Loucy (cell line): ENCODE data around the gene LOXHD1.

Source experiments
- H2AFZ ChIP-seq: fragments of 200-600 bp; sonication (generic); 2 replicates; pipeline ENCODE4 v1.6.0; 2016; ENCODE audit warnings: antibody characterized with exemption, mild to moderate bottlenecking, low read length, moderate library complexity
- H3F3A ChIP-seq: fragments of 200-600 bp; 2 replicates; pipeline ENCODE4 v1.6.0; 2016; ENCODE audit warnings: antibody characterized with exemption, low read depth, mild to moderate bottlenecking
- H3K27me3 ChIP-seq: fragments of 200-600 bp; sonication (generic); 2 replicates; pipeline ENCODE4 v1.6.1; 2014; ENCODE audit warnings: low read length, mild to moderate bottlenecking; ENCODE audit not compliant: insufficient read depth, poor library complexity, severe bottlenecking
- H3K36me3 ChIP-seq: fragments of 200-600 bp; sonication (generic); 2 replicates; pipeline ENCODE4 v1.6.1; 2016; ENCODE audit warnings: low read length; ENCODE audit not compliant: insufficient read depth
- H3K4me1 ChIP-seq: fragments of 200-600 bp; sonication (generic); 2 replicates; pipeline ENCODE4 v1.5.1; 2014; ENCODE audit warnings: low read length, mild to moderate bottlenecking; ENCODE audit not compliant: insufficient read depth, poor library complexity, severe bottlenecking
- H3K4me2 ChIP-seq: fragments of 200-600 bp; sonication (generic); 2 replicates; pipeline ENCODE4 v1.6.0; 2014; ENCODE audit warnings: antibody characterized with exemption, low read length, low read depth, mild to moderate bottlenecking; ENCODE audit not compliant: poor library complexity, severe bottlenecking
- H3K4me3 ChIP-seq: fragments of 200-600 bp; sonication (generic); 2 replicates; pipeline ENCODE4 v1.5.1; 2014; ENCODE audit warnings: low read length, mild to moderate bottlenecking, mixed read lengths; ENCODE audit not compliant: poor library complexity, severe bottlenecking
- H3K79me2 ChIP-seq: fragments of 200-600 bp; sonication (generic); 2 replicates; pipeline ENCODE4 v1.6.1; 2014; ENCODE audit warnings: low read length; ENCODE audit not compliant: insufficient read depth
- H3K9ac ChIP-seq: fragments of 200-600 bp; sonication (generic); 2 replicates; pipeline ENCODE4 v1.6.0; 2014; ENCODE audit warnings: mild to moderate bottlenecking, low read depth, low read length, moderate library complexity; ENCODE audit not compliant: poor library complexity, severe bottlenecking
- H3K9me2 ChIP-seq: fragments of 200-600 bp; sonication (generic); replicated peaks from 2 replicates; pipeline ENCODE4 v1.6.1; 2016; ENCODE audit warnings: low read depth, low read length, mixed read lengths
- H3K9me3 ChIP-seq: fragments of 200-600 bp; sonication (generic); 2 replicates; pipeline ENCODE4 v1.6.1; 2014; ENCODE audit warnings: mild to moderate bottlenecking, antibody characterized with exemption, low read length, low read depth; ENCODE audit not compliant: insufficient read depth
- H4K20me1 ChIP-seq: fragments of 200-600 bp; sonication (generic); 2 replicates; pipeline ENCODE4 v1.6.0; 2014; ENCODE audit warnings: antibody characterized with exemption, low read length, mild to moderate bottlenecking; ENCODE audit not compliant: insufficient read depth, poor library complexity, severe bottlenecking
- EZH2phosphoT487 ChIP-seq: fragments of 200-600 bp; IDR thresholded peaks from 2 replicates; pipeline ENCODE4 v1.6.1; 2018; ENCODE audit warnings: antibody characterized with exemption, mild to moderate bottlenecking, moderate library complexity, borderline replicate concordance
- TF ChIP-seq, protein P1 (sequence below): fragments of 200-600 bp; sonication (generic); conservative IDR thresholded peaks from 2 replicates; pipeline ENCODE4 v1.5.1; 2014; ENCODE audit warnings: mild to moderate bottlenecking, antibody characterized with exemption, low read length

The LOXHD1 gene

GRCh38 chr18:46573156-46573555 lies 83.9 kb downstream of the LOXHD1 start:
- no peaks in the 10 kb centered on the region for H3K27me3 ChIP-seq
- H3K9me3 ChIP-seq, result no peaks in the 10 kb centered on the region
- no peaks in the 10 kb centered on the region for H3K9me2 ChIP-seq
- H3K9ac ChIP-seq, result no peak overlapping the region
- H3K36me3 ChIP-seq, result no peaks in the 10 kb centered on the region
- H3K4me2 ChIP-seq, result no peak overlapping the region
- TF ChIP-seq EZH2phosphoT487, result no peak
- TF ChIP-seq, protein P1, sequence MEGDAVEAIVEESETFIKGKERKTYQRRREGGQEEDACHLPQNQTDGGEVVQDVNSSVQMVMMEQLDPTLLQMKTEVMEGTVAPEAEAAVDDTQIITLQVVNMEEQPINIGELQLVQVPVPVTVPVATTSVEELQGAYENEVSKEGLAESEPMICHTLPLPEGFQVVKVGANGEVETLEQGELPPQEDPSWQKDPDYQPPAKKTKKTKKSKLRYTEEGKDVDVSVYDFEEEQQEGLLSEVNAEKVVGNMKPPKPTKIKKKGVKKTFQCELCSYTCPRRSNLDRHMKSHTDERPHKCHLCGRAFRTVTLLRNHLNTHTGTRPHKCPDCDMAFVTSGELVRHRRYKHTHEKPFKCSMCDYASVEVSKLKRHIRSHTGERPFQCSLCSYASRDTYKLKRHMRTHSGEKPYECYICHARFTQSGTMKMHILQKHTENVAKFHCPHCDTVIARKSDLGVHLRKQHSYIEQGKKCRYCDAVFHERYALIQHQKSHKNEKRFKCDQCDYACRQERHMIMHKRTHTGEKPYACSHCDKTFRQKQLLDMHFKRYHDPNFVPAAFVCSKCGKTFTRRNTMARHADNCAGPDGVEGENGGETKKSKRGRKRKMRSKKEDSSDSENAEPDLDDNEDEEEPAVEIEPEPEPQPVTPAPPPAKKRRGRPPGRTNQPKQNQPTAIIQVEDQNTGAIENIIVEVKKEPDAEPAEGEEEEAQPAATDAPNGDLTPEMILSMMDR, result no peak
- no peaks in the 10 kb centered on the region for H4K20me1 ChIP-seq
- H3K79me2 ChIP-seq, result no peaks in the 10 kb centered on the region
- no peaks in the 10 kb centered on the region for H3K4me1 ChIP-seq
- H2AFZ ChIP-seq, result no peak overlapping the region
- H3F3A ChIP-seq, result no peaks in the 10 kb centered on the region
- H3K4me3 ChIP-seq, result no peak overlapping the region

DNA sequence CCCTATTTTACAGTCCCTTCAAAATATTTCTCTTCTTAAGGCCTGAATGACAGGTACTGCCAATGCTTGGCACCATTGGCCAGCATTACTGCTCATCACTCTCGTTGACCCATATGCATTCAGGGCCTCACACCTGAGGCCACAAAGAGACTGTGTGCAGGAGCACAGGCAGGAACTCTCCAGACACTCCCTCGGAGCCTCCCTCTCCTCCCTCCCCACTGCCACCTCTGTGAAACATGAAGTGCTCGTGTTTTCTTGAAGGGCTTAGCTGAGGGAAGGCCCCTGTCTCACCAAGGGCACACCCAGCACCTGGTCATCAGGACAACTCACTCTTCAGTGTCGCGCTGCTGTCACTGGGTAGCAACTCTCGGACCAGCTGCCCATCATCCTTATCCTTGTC lies 85.3 kb downstream of the LOXHD1 start:
- Histone ChIP-seq H3K79me2 (no peaks in the 10 kb centered on the region), H3K9me3 (no peaks in the 10 kb centered on the region), H3K4me1 (no peaks in the 10 kb centered on the region), H3K27me3 (no peaks in the 10 kb centered on the region), H3K36me3 (no peaks in the 10 kb centered on the region), H3K4me3 (no peak overlapping the region), H3F3A (no peaks in the 10 kb centered on the region), H3K9ac (no peak overlapping the region), H3K9me2 (no peaks in the 10 kb centered on the region), H3K4me2 (no peak overlapping the region), H4K20me1 (no peaks in the 10 kb centered on the region), H2AFZ (no peak overlapping the region)
- TF ChIP-seq, protein P1, result no peak
- TF ChIP-seq EZH2phosphoT487, result no peak

DNA sequence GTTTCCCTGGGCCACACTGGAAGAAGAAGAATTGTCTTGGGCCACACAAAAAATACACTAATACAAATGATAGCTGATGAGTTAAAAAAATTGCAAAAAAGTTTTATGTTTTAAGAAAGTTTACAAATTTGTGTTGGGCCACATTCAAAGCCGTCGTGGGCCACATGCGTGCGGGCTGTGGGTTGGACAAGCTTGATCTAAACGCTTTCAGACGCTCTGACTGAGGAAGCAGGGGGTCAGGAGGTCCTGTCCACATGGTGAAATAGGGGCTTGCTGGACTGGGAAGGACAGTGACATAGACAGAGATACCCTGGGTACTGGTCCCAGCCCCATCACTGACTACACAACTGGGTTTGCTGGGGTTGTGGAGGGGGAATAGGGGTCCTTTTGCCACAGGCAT lies 86.4 kb downstream of the LOXHD1 start:
- Histone ChIP-seq H3K4me2 (no peak overlapping the region), H3K36me3 (no peaks in the 10 kb centered on the region), H4K20me1 (no peaks in the 10 kb centered on the region), H3K9me2 (no peaks in the 10 kb centered on the region), H3K4me1 (no peaks in the 10 kb centered on the region), H3F3A (no peaks in the 10 kb centered on the region), H3K27me3 (no peaks in the 10 kb centered on the region), H3K4me3 (no peak overlapping the region), H3K79me2 (no peaks in the 10 kb centered on the region), H3K9me3 (no peaks in the 10 kb centered on the region), H3K9ac (no peak overlapping the region), H2AFZ (no peak overlapping the region)
- TF ChIP-seq EZH2phosphoT487, result no peak
- TF ChIP-seq, protein P1, result no peak
